GM12878 (cell line): ENCODE data around the gene TLCD3B. TPM values are rescaled to one million over a fixed set of nuclear protein-coding genes. Genes with fewer than 3 reads are reported as not detected.

Experiments used
- CBFB ChIP-seq: IDR thresholded peaks from 2 replicates; pipeline ENCODE4 v1.6.1; 2016; ENCODE audit warnings: antibody characterized with exemption, low read depth
- CEBPZ ChIP-seq: fragments of 150-350 bp; IDR thresholded peaks from 2 replicates; pipeline ENCODE4 v1.6.1; 2016; ENCODE audit warnings: low read depth, low read length
- FOXM1 ChIP-seq: IDR thresholded peaks from 2 replicates; pipeline ENCODE4 v1.6.1; 2012; ENCODE audit warnings: low read depth, mild to moderate bottlenecking, inconsistent platforms, low read length, moderate library complexity
- JUND ChIP-seq: IDR thresholded peaks from 2 replicates; pipeline ENCODE4 v1.6.1; 2012; ENCODE audit warnings: low read depth, mild to moderate bottlenecking, low read length, improper control_type of control experiment, moderate library complexity
- NBN ChIP-seq: fragments of 450-650 bp; IDR thresholded peaks from 2 replicates; pipeline ENCODE4 v1.6.1; 2016
- NFIC ChIP-seq: IDR thresholded peaks from 2 replicates; pipeline ENCODE4 v1.6.1; 2012; ENCODE audit warnings: low read depth, mild to moderate bottlenecking, inconsistent platforms, low read length, moderate library complexity
- NR2C1 ChIP-seq: fragments of 450-650 bp; IDR thresholded peaks from 2 replicates; pipeline ENCODE4 v1.6.1; 2017; ENCODE audit warnings: antibody characterized with exemption, mild to moderate bottlenecking, moderate library complexity
- NRF1 ChIP-seq: conservative IDR thresholded peaks from 2 replicates; pipeline ENCODE4 v1.6.1; 2011; ENCODE audit warnings: mild to moderate bottlenecking, low read depth, low read length, improper control_type of control experiment
- PML ChIP-seq: IDR thresholded peaks from 2 replicates; pipeline ENCODE4 v1.6.1; 2012; ENCODE audit warnings: low read length, inconsistent platforms
- POLR2AphosphoS2 ChIP-seq: IDR thresholded peaks from 2 replicates; pipeline ENCODE4 v1.6.1; 2011; ENCODE audit warnings: low read depth, mild to moderate bottlenecking, low read length, improper control_type of control experiment, moderate library complexity
- REST ChIP-seq: IDR thresholded peaks from 2 replicates; pipeline ENCODE4 v1.6.1; 2012; ENCODE audit warnings: mild to moderate bottlenecking, low read depth, low read length
- SMAD1 ChIP-seq: fragments of 450-650 bp; IDR thresholded peaks from 2 replicates; pipeline ENCODE4 v1.6.1; 2018; ENCODE audit warnings: mild to moderate bottlenecking, low read depth; ENCODE audit not compliant: partially characterized antibody
- SMARCA5 ChIP-seq: fragments of 450-650 bp; IDR thresholded peaks from 2 replicates; pipeline ENCODE4 v1.6.1; 2017; ENCODE audit warnings: mild to moderate bottlenecking
- STAT3 ChIP-seq: IDR thresholded peaks from 2 replicates; pipeline ENCODE4 v1.6.1; 2011; ENCODE audit warnings: low read depth, low read length, improper control_type of control experiment
- ZNF274 ChIP-seq: IDR thresholded peaks from one replicate; pipeline ENCODE4 v1.8.0; 2011; ENCODE audit not compliant: insufficient read length, insufficient read depth
- polyA plus RNA-seq, 11 experiments: library from polyadenylated mRNA; depleted of rRNA in 4 of 11; unstranded in 6 of 11; stranded (reverse) in 5 of 11; fragments of >200 nt; fragmentation: Nextera tagmentation in 4 of 11; fragmentation: Illumina TruSeq in 1 of 11; extraction: Ambion mirVana in 4 of 11; extraction: Trizol in 1 of 11; gene quantifications; 1 replicate in 1 of 11; 2 replicates in 10 of 11; pipeline versions ENCODE4 v1.2.1 to v1.2.3, GENCODE V29; 2011 to 2016; ENCODE audit warnings: inconsistent platforms in 2 of 11, missing spikeins in 2 of 11, low read depth in 1 of 11
- total RNA-seq, 4 experiments: library from RNA; depleted of rRNA in 3 of 4; stranded (reverse); fragments of >200 nt in 3 of 4; fragmentation: Illumina TruSeq in 1 of 4; extraction: Trizol in 1 of 4; gene quantifications; 2 replicates each; pipeline versions ENCODE4 v1.2.1 to v1.2.3, GENCODE V29; 2013 to 2021
- TF ChIP-seq, protein P1 (sequence below): fragments of 450-650 bp; formaldehyde crosslinking; IDR thresholded peaks from 2 replicates; pipeline ENCODE4 v1.5.0; 2022; ENCODE audit warnings: mild to moderate bottlenecking, missing genetic modification characterization
- TF ChIP-seq, protein P2 (sequence below): fragments of 450-650 bp; IDR thresholded peaks from 2 replicates; pipeline ENCODE4 v1.6.1; 2017; ENCODE audit warnings: mild to moderate bottlenecking, low read depth, inconsistent platforms; ENCODE audit not compliant: poor library complexity, severe bottlenecking

The TLCD3B gene
- total and polyA plus RNA-seq, 10 of the 15 experiments (the other 5 are each of a cell fraction or from before 2014, with no cell fraction given) = 0.05 to 0.51 (median 0.18) TPM; not detected in 4

DNA sequence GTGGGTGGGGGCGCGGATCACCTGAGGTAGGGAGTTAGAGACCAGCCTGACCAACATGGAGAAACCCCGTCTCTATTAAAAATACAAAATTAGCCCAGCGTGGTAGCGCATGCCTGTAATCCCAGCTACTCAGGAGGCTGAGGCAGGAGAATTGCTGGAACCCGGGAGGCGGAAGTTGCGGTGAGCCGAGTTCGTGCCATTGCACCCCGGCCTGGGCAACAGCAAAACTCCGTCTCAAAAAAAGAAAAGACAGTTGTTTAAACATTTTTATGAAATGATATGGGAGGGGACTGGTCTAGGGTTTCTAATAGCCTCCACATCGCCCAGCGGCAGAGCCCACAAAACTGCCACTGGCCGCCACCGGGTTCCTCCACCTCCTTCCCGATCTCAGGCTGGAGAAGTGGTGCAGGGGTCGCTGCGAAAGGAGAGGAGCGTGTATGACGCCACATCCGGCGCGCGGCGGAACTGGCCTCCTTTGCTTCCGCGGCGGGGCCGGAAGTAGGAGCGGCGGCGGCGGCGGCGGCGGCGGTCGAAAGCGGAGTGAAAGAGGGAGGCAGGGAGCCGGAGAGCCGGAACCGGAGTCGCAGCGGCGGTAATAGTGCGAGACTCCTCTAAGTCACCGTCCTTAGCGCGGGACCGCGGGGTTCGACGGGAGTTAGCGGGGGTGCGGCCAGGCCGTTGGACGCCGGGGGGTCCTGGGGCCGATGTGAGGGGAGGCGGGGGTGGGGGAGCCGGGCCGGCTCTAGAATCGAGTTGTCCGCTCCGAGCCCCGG lies 44.6 kb upstream of the TLCD3B start, which contains the start of gene PPP4C (continued):
- TF ChIP-seq, protein P1, sequence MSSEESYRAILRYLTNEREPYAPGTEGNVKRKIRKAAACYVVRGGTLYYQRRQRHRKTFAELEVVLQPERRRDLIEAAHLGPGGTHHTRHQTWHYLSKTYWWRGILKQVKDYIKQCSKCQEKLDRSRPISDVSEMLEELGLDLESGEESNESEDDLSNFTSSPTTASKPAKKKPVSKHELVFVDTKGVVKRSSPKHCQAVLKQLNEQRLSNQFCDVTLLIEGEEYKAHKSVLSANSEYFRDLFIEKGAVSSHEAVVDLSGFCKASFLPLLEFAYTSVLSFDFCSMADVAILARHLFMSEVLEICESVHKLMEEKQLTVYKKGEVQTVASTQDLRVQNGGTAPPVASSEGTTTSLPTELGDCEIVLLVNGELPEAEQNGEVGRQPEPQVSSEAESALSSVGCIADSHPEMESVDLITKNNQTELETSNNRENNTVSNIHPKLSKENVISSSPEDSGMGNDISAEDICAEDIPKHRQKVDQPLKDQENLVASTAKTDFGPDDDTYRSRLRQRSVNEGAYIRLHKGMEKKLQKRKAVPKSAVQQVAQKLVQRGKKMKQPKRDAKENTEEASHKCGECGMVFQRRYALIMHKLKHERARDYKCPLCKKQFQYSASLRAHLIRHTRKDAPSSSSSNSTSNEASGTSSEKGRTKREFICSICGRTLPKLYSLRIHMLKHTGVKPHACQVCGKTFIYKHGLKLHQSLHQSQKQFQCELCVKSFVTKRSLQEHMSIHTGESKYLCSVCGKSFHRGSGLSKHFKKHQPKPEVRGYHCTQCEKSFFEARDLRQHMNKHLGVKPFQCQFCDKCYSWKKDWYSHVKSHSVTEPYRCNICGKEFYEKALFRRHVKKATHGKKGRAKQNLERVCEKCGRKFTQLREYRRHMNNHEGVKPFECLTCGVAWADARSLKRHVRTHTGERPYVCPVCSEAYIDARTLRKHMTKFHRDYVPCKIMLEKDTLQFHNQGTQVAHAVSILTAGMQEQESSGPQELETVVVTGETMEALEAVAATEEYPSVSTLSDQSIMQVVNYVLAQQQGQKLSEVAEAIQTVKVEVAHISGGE (CRISPR knock-in tag) = no peak
- peak; percentile 63; the same call in 1 of the 2 replicates for TF ChIP-seq NR2C1
- TF ChIP-seq NFIC = no peak
- no peak for TF ChIP-seq STAT3
- TF ChIP-seq SMAD1 = peak; percentile 26
- peak; percentile 66; the same call in 1 of the 2 replicates for TF ChIP-seq NBN
- peak; percentile 74; the same call in 1 of the 2 replicates for TF ChIP-seq PML
- no peak for TF ChIP-seq JUND
- no peak for TF ChIP-seq FOXM1
- no peak for TF ChIP-seq NRF1
- peak; percentile 76 for TF ChIP-seq CBFB
- TF ChIP-seq, protein P2, sequence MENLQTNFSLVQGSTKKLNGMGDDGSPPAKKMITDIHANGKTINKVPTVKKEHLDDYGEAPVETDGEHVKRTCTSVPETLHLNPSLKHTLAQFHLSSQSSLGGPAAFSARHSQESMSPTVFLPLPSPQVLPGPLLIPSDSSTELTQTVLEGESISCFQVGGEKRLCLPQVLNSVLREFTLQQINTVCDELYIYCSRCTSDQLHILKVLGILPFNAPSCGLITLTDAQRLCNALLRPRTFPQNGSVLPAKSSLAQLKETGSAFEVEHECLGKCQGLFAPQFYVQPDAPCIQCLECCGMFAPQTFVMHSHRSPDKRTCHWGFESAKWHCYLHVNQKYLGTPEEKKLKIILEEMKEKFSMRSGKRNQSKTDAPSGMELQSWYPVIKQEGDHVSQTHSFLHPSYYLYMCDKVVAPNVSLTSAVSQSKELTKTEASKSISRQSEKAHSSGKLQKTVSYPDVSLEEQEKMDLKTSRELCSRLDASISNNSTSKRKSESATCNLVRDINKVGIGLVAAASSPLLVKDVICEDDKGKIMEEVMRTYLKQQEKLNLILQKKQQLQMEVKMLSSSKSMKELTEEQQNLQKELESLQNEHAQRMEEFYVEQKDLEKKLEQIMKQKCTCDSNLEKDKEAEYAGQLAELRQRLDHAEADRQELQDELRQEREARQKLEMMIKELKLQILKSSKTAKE = peak; percentile 35
- TF ChIP-seq SMARCA5 = no peak
- TF ChIP-seq CEBPZ = no peak
- TF ChIP-seq ZNF274 = no peak
- TF ChIP-seq POLR2AphosphoS2 = peak; percentile 92
- TF ChIP-seq REST = 0 out of 2 replicates have a peak, but pooled peaks have one; percentile 6
